Gastrocnemius medialis (tissue), 4 donors: ENCODE measurements around the gene COX5A. TPM values are rescaled to one million over a fixed set of nuclear protein-coding genes. Genes with fewer than 3 reads are reported as not detected.

Experiments used
- ATAC-seq, 2 donors: fragments of 150-250 bp; one replicate each; pipeline ENCODE4 v1.9.1; 2016
- DNase-seq, 2 donors: peaks; one replicate each; pipeline ENCODE4 v3.0.0-alpha.2; 2019
- H3K27ac ChIP-seq, 4 donors: fragments of 200-600 bp; sonication (generic); 1 replicate in 1 of 4; 2 replicates in 3 of 4; pipeline ENCODE4 v1.5.1; 2016 to 2018; ENCODE audit warnings: mild to moderate bottlenecking in 2 of 4, moderate library complexity in 1 of 4
- H3K27me3 ChIP-seq, 3 donors: fragments of 200-600 bp; sonication (generic) in 2 of 3; 1 replicate in 1 of 3; 2 replicates in 2 of 3; pipeline versions ENCODE4 v1.5.1 to v1.6.0; 2016 to 2019; ENCODE audit warnings: mild to moderate bottlenecking in 1 of 3, moderate library complexity in 1 of 3
- H3K36me3 ChIP-seq, 2 donors: fragments of 200-600 bp; sonication (generic) in 1 of 2; one replicate each; pipeline ENCODE4 v1.5.1; 2017 to 2018
- H3K4me1 ChIP-seq, 2 donors: fragments of 200-600 bp; sonication (generic) in 1 of 2; one replicate each; pipeline ENCODE4 v1.5.1; 2016 to 2017; ENCODE audit warnings: mild to moderate bottlenecking in 2 of 2
- H3K4me3 ChIP-seq, 4 donors: fragments of 200-600 bp; sonication (generic) in 3 of 4; 1 replicate in 1 of 4; 2 replicates in 3 of 4; pipeline ENCODE4 v1.5.1; 2016 to 2019; ENCODE audit warnings: mild to moderate bottlenecking in 2 of 4
- H3K9me3 ChIP-seq, 3 donors: fragments of 200-600 bp; sonication (generic) in 2 of 3; 1 replicate in 1 of 3; 2 replicates in 2 of 3; pipeline ENCODE4 v1.5.1; 2016 to 2019
- POLR2A ChIP-seq, 2 donors: fragments of 450-650 bp; IDR thresholded peaks; one replicate each; pipeline ENCODE4 v1.6.1; 2017; ENCODE audit warnings: antibody characterized with exemption in 2 of 2, mild to moderate bottlenecking in 2 of 2, moderate library complexity in 2 of 2
- in situ Hi-C, 4 donors: fragments of 200-750 bp; cut with MboI; loops; one replicate each; pipeline versions ENCODE4 v1.15.0 to v1.8.0; 2017; ENCODE audit warnings: low sequenced_read_pairs in 4 of 4
- intact Hi-C: fragments of 100-400 bp; cut with DNase I; formaldehyde crosslinking; loops from one replicate; pipeline ENCODE4 v1.15.1; 2023; ENCODE audit warnings: low total_unique reads
- total RNA-seq, 4 donors: library from RNA; depleted of rRNA; stranded (reverse); fragments of >200 nt; gene quantifications; one replicate each; pipeline versions ENCODE4 v1.1.0 to v1.2.3, GENCODE V29; 2016
- TF ChIP-seq, protein P1 (sequence below), 5 experiments: fragments of 450-650 bp in 3 of 5; fragments of 200-600 bp in 2 of 5; sonication (generic) in 2 of 5; IDR thresholded peaks in 4 of 5; conservative IDR thresholded peaks in 1 of 5; 1 replicate in 4 of 5; 2 replicates in 1 of 5; pipeline ENCODE4 v1.5.1; 2016 to 2019; ENCODE audit warnings: antibody characterized with exemption in 5 of 5, mild to moderate bottlenecking in 3 of 5, moderate library complexity in 3 of 5

COX5A gene
- total RNA-seq, 4 donors from 2014 or later = 425 to 558 (median 512) TPM

DNA sequence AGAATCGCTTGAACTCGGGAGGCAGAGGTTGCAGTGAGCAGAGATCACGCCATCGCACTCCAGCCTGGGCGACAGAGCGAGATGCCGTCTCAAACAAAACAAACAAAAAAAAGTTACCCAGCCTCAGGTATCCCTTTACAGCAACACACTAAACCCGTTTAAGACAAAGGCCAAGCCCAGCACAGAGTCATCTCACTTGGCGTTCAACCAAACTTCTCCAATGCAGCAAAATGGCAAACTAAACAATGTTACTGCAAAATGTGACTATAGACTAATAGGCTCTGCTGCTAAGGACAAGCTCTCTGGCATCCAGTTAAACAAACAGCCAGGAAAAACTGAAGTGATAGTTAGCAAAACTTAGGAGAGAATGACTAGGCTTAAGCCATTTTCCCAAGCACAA is 24.8 kb downstream of the COX5A start:
- no peaks in the 10 kb centered on the region for H3K9me3 ChIP-seq
- intact Hi-C loops (no loop called here), in situ Hi-C loops (no loop called here)
- ATAC-seq (no peak), DNase-seq (no peak)
- peaks cover 0 to 65% of the 10 kb centered on the region in 2 donors for H3K36me3 ChIP-seq
- no peak for TF ChIP-seq POLR2A (IDR thresholded peaks at IDR 0.05)
- TF ChIP-seq, protein P1, sequence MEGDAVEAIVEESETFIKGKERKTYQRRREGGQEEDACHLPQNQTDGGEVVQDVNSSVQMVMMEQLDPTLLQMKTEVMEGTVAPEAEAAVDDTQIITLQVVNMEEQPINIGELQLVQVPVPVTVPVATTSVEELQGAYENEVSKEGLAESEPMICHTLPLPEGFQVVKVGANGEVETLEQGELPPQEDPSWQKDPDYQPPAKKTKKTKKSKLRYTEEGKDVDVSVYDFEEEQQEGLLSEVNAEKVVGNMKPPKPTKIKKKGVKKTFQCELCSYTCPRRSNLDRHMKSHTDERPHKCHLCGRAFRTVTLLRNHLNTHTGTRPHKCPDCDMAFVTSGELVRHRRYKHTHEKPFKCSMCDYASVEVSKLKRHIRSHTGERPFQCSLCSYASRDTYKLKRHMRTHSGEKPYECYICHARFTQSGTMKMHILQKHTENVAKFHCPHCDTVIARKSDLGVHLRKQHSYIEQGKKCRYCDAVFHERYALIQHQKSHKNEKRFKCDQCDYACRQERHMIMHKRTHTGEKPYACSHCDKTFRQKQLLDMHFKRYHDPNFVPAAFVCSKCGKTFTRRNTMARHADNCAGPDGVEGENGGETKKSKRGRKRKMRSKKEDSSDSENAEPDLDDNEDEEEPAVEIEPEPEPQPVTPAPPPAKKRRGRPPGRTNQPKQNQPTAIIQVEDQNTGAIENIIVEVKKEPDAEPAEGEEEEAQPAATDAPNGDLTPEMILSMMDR (IDR thresholded peaks at IDR 0.05 in 4 of 5, conservative IDR thresholded peaks at IDR 0.05 in 1 of 5) = no peak
- peak overlapping the region in 2 of 4 donors; percentile 26 to 41 for H3K27ac ChIP-seq
- H3K4me1 ChIP-seq = no peaks in the 10 kb centered on the region
- no peak overlapping the region for H3K4me3 ChIP-seq
- no peaks in the 10 kb centered on the region for H3K27me3 ChIP-seq

DNA sequence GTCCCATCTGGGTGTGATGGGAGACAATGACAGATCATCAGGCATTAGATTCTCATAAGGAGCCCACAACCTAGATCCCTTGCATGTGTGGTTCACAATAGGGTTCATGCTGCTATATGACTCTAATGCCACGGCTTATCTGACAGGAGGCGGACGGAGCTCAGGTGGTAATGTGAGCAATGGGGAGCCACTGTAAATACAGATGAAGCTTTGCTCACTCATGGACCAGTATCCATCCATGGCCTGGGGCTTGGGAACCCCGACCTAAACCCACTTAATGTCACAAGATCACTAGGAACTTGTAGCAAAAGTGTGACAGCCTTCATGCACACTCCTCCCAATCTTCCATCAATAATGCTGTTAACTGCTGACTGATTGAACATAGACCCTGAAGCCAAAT is 29.2 kb downstream of the COX5A start:
- Histone ChIP-seq H3K4me1 (peaks cover 12 to 17% of the 10 kb centered on the region in 2 donors), H3K36me3 (peaks cover 0 to 35% of the 10 kb centered on the region in 2 donors), H3K27me3 (no peaks in the 10 kb centered on the region), H3K4me3 (no peak overlapping the region), H3K27ac (no peak overlapping the region), H3K9me3 (no peaks in the 10 kb centered on the region)
- TF ChIP-seq POLR2A (IDR thresholded peaks at IDR 0.05) = no peak
- TF ChIP-seq, protein P1 (IDR thresholded peaks at IDR 0.05 in 4 of 5, conservative IDR thresholded peaks at IDR 0.05 in 1 of 5) = no peak
- no peak for DNase-seq
- no peak for ATAC-seq
- in situ Hi-C loops = no loop called here
- intact Hi-C loops = no loop called here

DNA sequence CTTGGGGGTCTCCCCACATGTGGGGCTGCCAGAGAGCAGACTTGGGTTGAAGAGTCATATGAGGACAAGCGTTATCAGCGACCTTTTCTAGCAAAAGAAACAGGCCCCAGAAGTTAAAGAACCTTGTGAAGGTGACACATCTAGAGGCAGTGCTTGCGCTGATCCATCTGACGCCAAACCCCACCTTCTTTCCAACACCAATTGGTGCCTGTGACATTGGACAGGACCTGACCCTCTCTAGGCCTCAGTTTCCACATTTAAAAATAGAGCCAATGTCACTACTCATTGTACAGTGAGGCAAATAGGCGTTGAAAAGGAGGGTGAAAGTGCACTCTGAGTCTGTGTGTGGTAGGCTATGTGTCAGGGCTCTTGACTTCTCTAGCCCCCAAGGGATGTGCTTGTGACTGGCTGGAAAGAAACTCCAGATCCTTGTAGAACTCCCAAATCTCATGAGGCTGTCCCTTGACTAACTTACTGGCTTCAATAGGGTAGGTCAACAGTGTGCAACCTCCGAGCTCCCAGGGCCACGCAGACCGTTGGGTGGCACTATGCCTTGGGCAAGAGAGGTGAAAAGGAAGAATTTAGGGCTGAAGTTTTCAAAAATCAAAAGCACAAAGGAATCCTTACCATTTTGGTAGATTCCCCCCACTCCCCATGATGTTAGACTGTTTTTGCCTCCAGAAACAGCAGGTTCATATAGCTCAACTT is 30.6 kb downstream of the COX5A start:
- Histone ChIP-seq H3K9me3 (no peaks in the 10 kb centered on the region), H3K4me3 (peak overlapping the region; percentile 62 to 100 (median 87)), H3K27ac (peak overlapping the region; percentile 84 to 96 (median 95)), H3K4me1 (peaks cover 12 to 17% of the 10 kb centered on the region in 2 donors), H3K36me3 (peaks cover 0 to 38% of the 10 kb centered on the region in 2 donors), H3K27me3 (no peaks in the 10 kb centered on the region)
- DNase-seq (peak in 1 of 2 donors; percentile 48), ATAC-seq (peak; percentile 50 to 55)
- intact Hi-C loops (loop anchor here (2.0 kb wide), 1 partner anchor 65 kb away; the partner anchor contains the start of gene ULK3), in situ Hi-C loops (no loop called here)
- no peak for TF ChIP-seq POLR2A (IDR thresholded peaks at IDR 0.05)
- TF ChIP-seq, protein P1 (IDR thresholded peaks at IDR 0.05 in 4 of 5, conservative IDR thresholded peaks at IDR 0.05 in 1 of 5) = no peak

DNA sequence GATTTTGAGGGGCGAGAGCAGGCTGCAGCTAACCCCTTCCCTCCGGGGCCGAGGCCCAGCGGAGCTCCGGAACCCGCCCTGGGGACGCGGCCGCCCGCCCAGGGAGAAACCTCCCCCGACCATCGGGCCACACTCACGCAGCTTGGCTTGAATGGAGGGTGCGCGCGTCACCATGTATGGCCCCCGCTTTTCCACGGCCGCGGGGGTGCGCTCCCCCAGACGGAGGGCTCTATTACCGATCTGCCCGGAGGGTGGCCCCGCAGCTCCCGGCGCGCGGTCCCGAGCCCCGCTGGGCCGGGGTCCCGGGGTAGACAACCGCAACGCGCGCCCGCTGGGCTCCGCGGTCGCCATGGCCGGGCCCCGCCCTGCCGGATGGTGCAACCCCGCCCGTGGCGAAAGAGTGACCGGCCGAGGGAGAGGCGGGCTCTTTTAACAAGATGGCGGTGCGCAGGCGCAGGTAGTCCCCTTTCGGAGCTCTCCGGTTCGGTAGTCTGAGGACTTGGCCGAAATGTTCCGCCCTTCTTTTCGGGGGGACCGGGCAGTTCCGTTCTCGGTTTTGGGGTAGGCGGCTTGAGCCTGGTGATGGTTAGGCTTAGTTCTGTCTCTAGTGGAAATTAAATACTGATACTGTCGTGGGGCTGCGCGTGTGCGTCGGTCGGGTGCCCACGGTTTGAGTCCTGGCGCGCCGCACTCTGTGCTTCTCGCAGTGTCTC is 31.3 kb downstream of the COX5A start, which contains the start of gene FAM219B:
FAM219B (minus strand) TSS at position 402 of the 713 bp plus-strand sequence; CDS start at position 351, 51 bp downstream.
- in situ Hi-C loops (no loop called here), intact Hi-C loops (loop anchor here (1.0 to 2.0 kb wide), 2 partner anchors 32 to 64 kb away; partner anchors contain the start of genes COX5A and ULK3)
- Histone ChIP-seq H3K27ac (peak within 1 kb of the TSS; percentile 84 to 96 (median 95)), H3K27me3 (no peaks in the 10 kb centered on the region), H3K4me3 (peak within 1 kb of the TSS; percentile 62 to 100 (median 87)), H3K4me1 (peaks cover 12 to 23% of the 10 kb centered on the region in 2 donors), H3K9me3 (no peaks in the 10 kb centered on the region), H3K36me3 (peaks cover 0 to 38% of the 10 kb centered on the region in 2 donors)
- TF ChIP-seq POLR2A (IDR thresholded peaks at IDR 0.05) = peak; percentile 90 to 95
- TF ChIP-seq, protein P1 (IDR thresholded peaks at IDR 0.05 in 4 of 5, conservative IDR thresholded peaks at IDR 0.05 in 1 of 5) = no peak
- DNase-seq (peak; percentile 91), ATAC-seq (peak; percentile 91 to 95)
